IPS-11a (cell line): ENCODE results near the gene SPINK4.

ENCODE experiments used
- H3K4me3 ChIP-seq: one replicate; pipeline ENCODE4 v1.5.1; 2013; ENCODE audit warnings: low read depth, low read length, control low read depth

SPINK4 gene

GRCh38 chr9:33239921-33240320 is at the start of gene SPINK4:
Gene SPINK4 (plus strand): TSS chr9:33240167. CDS start chr9:33240209, 42 bp downstream.
- no peak within 1 kb of the TSS for H3K4me3 ChIP-seq

- H3K4me3 ChIP-seq, result no peak overlapping the region
These were observed 47.3 kb upstream of the SPINK4 start for GRCh38 chr9:33192493-33193255.

GRCh38 chr9:33193818-33194217 is 46.1 kb upstream of the SPINK4 start:
- H3K4me3 ChIP-seq, result no peak overlapping the region

GRCh38 chr9:33196736-33197135 is 43.2 kb upstream of the SPINK4 start:
- H3K4me3 ChIP-seq, result no peak overlapping the region

GRCh38 chr9:33197279-33198152 is 42.5 kb upstream of the SPINK4 start:
- no peak overlapping the region for H3K4me3 ChIP-seq

GRCh38 chr9:33198165-33198564 is 41.8 kb upstream of the SPINK4 start:
- H3K4me3 ChIP-seq, result no peak overlapping the region

- H3K4me3 ChIP-seq, result no peak overlapping the region
These were observed 37.9 kb upstream of the SPINK4 start for GRCh38 chr9:33202018-33202417.

GRCh38 chr9:33202552-33203201 is 37.3 kb upstream of the SPINK4 start:
- no peak overlapping the region for H3K4me3 ChIP-seq

GRCh38 chr9:33209394-33209793 is 30.6 kb upstream of the SPINK4 start:
- no peak overlapping the region for H3K4me3 ChIP-seq

GRCh38 chr9:33210006-33210715 is 29.8 kb upstream of the SPINK4 start:
- H3K4me3 ChIP-seq, result no peak overlapping the region

GRCh38 chr9:33211695-33212393 is 28.1 kb upstream of the SPINK4 start:
- no peak overlapping the region for H3K4me3 ChIP-seq

- no peak overlapping the region for H3K4me3 ChIP-seq
These were observed 19.0 kb upstream of the SPINK4 start for GRCh38 chr9:33220681-33221567.

GRCh38 chr9:33221568-33221884 is 18.4 kb upstream of the SPINK4 start:
- no peak overlapping the region for H3K4me3 ChIP-seq

GRCh38 chr9:33222031-33222430 is 17.9 kb upstream of the SPINK4 start:
- no peak overlapping the region for H3K4me3 ChIP-seq

GRCh38 chr9:33223696-33224095 is 16.3 kb upstream of the SPINK4 start:
- no peak overlapping the region for H3K4me3 ChIP-seq

GRCh38 chr9:33225319-33226147 is 14.4 kb upstream of the SPINK4 start:
- no peak overlapping the region for H3K4me3 ChIP-seq

GRCh38 chr9:33227008-33227398 is 13.0 kb upstream of the SPINK4 start:
- no peak overlapping the region for H3K4me3 ChIP-seq

- no peak overlapping the region for H3K4me3 ChIP-seq
These were observed 12.2 kb upstream of the SPINK4 start for GRCh38 chr9:33227741-33228140.

- H3K4me3 ChIP-seq, result no peak overlapping the region
These were observed 11.4 kb upstream of the SPINK4 start for GRCh38 chr9:33228606-33229005.
